B cell (primary cell): Measurements from ENCODE around the gene ALOX5AP.

Experiments
- CTCF ChIP-seq: fragments of 200-600 bp; IDR thresholded peaks from one replicate; pipeline ENCODE4 v1.8.0; 2022; ENCODE audit warnings: antibody characterized with exemption, mild to moderate bottlenecking
- EZH2 ChIP-seq: IDR thresholded peaks from 2 replicates; pipeline ENCODE4 v1.6.1; 2012; ENCODE audit warnings: borderline replicate concordance, low read depth, mild to moderate bottlenecking, moderate library complexity, low read length; ENCODE audit not compliant: insufficient read depth, poor library complexity, severe bottlenecking

GRCh38 chr13:30796631-30797601, 61.6 kb downstream of the ALOX5AP start:
- TF ChIP-seq EZH2: no peak
- no peak for TF ChIP-seq CTCF
